Motor neuron (in vitro differentiated cells): ENCODE measurements around the gene ID2. TPM values are rescaled to one million over a fixed set of nuclear protein-coding genes. Genes with fewer than 3 reads are reported as not detected.

Experiments
- ATAC-seq, 8 experiments: fragments of 200-7000 bp; cut with Tn5 transposase; replicated peaks in 6 of 8; 2 replicates each; pipeline ENCODE4 v1.8.0; 2021; ENCODE audit warnings: mild to moderate bottlenecking in 8 of 8, moderate library complexity in 8 of 8
- H3K27ac ChIP-seq, 2 donors: fragments of 250-450 bp; sonication (Bioruptor Pico); 2 replicates each; pipeline ENCODE4 v1.9.0; 2021; ENCODE audit warnings: antibody characterized with exemption in 2 of 2, mild to moderate bottlenecking in 2 of 2, moderate library complexity in 1 of 2
- H3K4me1 ChIP-seq, 2 donors: fragments of 250-450 bp; sonication (Bioruptor Pico); replicated peaks in 1 of 2; 2 replicates each; pipeline ENCODE4 v1.6.1; 2021; ENCODE audit warnings: antibody characterized with exemption in 2 of 2, mild to moderate bottlenecking in 2 of 2, moderate library complexity in 1 of 2
- H3K4me3 ChIP-seq, 5 donors: fragments of 250-450 bp; sonication (Bioruptor Pico); 2 replicates each; pipeline ENCODE4 v1.9.0; 2021; ENCODE audit warnings: antibody characterized with exemption in 5 of 5, mild to moderate bottlenecking in 5 of 5, moderate library complexity in 4 of 5
- WGBS, 10 experiments: fragments of 450-650 bp; shearing (Covaris generic); methylation state at CpG; one replicate each; pipeline ENCODE4 v1.0.0; 2022; 5-methylcytosine and 5-hydroxymethylcytosine counted together
- in situ Hi-C, 9 experiments: fragments of 400-800 bp; cut with MboI; loops; one replicate each; pipeline ENCODE4 v1.15.0; 2021; ENCODE audit warnings: low sequenced_read_pairs in 9 of 9, low pct_unique_long_range_greater_than_20kb in 2 of 9; ENCODE audit not compliant: unreplicated experiment in 9 of 9
- total RNA-seq, 8 experiments: library from RNA; unstranded; fragments of 300-600 nt; gene quantifications; 2 replicates each; pipeline versions ENCODE4 v1.2.3 to v1.2.4, GENCODE V29; 2022

Gene ID2
- total RNA-seq, 8 experiments from 2014 or later = 6.2 to 91.6 (median 38.9) TPM

DNA sequence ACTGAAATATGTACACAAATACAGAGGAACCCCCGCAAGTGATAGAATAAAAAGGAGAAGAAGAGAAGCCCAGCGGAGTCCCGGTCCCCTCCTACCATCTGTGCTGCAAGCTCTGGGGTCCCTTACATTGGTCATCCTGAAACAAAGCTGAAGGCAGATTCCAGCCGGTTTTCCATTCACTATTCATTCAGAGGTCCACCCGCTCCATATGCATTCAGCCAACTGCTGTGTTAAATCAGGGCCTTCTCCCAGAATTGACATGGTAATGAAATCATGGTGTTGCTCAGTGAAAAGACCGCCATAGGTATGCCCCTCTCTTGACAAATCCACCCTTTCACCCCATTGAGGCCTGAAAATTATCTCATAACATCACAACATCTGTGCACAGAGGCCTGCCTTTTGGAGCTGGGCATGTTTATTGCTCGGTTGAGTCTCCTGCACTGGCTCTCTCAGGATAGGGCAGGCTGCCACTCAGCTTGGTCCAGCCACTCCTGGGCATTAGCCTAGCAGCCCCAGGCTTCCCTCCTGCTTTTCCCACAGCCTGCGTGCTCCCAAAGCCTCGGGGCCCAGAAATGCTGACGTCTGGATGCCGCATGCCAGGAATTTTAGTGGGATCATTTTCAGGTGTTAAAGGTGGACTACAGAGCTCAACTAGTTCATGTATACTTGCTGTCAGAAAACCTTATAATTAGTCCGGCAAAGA, 39.3 kb upstream of the ID2 start:
- ATAC-seq = peak in 6 of 8 experiments; percentile 16 to 77 (median 72)
- 0 to 71% (median 30%) methylated on average over 1 to 6 of the region's 12 CpGs for WGBS, 10 experiments
- peak overlapping the region; percentile 37 to 56 for H3K27ac ChIP-seq
- peaks cover 33 to 45% of the 10 kb centered on the region in 2 donors for H3K4me1 ChIP-seq
- in situ Hi-C loops = no loop called here
- H3K4me3 ChIP-seq = no peak overlapping the region

GRCh38 chr2:8643250-8643995, 38.4 kb upstream of the ID2 start:
- Histone ChIP-seq H3K27ac (peak overlapping the region in 1 of 2 donors; percentile 54), H3K4me3 (no peak overlapping the region), H3K4me1 (peaks cover 25 to 36% of the 10 kb centered on the region in 2 donors)
- WGBS, 10 experiments = 11 to 94% (median 68%) methylated on average over 1 to 5 of the region's 7 CpGs; no CpG with 5 or more reads in 1 of the 10 experiments
- no peak for ATAC-seq
- in situ Hi-C loops = no loop called here

DNA sequence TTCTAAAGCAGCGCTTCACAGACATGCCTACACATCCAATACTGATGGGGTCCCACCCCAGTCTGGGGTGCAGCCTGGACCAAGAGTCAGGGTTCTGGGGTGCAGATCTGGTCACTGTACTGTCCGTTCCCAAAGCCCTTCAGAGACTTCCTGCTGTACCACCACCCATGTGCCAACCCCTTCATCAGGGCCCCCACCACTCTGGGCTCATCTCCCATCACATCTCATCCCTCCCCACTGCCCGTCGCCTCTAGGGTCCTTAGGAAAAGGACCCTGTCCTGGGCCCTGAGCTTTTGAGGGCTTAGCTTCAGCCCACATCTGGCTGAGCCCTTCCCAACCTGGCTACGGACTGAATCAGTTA, 37.9 kb upstream of the ID2 start:
- WGBS, 10 experiments = 60 to 92% (median 84%) methylated on average over 1 to 4 of the region's 5 CpGs; no CpG with 5 or more reads in 6 of the 10 experiments
- Histone ChIP-seq H3K4me3 (no peak overlapping the region), H3K27ac (no peak overlapping the region), H3K4me1 (peaks cover 22 to 38% of the 10 kb centered on the region in 2 donors)
- no peak for ATAC-seq
- in situ Hi-C loops = no loop called here

GRCh38 chr2:8644605-8645175, 37.2 kb upstream of the ID2 start:
- H3K27ac ChIP-seq = no peak overlapping the region
- ATAC-seq = no peak
- H3K4me1 ChIP-seq = peaks cover 22 to 38% of the 10 kb centered on the region in 2 donors
- no peak overlapping the region for H3K4me3 ChIP-seq
- 80 to 100% (median 91%) methylated on average over 1 to 2 of the region's 19 CpGs; no CpG with 5 or more reads in 6 of the 10 experiments for WGBS, 10 experiments
- in situ Hi-C loops = no loop called here

GRCh38 chr2:8645176-8645831, 36.6 kb upstream of the ID2 start:
- Histone ChIP-seq H3K4me3 (no peak overlapping the region), H3K4me1 (peaks cover 22 to 38% of the 10 kb centered on the region in 2 donors), H3K27ac (no peak overlapping the region)
- WGBS, 10 experiments = no CpG with 5 or more reads among the region's 51 CpGs
- no peak for ATAC-seq
- in situ Hi-C loops = no loop called here

DNA sequence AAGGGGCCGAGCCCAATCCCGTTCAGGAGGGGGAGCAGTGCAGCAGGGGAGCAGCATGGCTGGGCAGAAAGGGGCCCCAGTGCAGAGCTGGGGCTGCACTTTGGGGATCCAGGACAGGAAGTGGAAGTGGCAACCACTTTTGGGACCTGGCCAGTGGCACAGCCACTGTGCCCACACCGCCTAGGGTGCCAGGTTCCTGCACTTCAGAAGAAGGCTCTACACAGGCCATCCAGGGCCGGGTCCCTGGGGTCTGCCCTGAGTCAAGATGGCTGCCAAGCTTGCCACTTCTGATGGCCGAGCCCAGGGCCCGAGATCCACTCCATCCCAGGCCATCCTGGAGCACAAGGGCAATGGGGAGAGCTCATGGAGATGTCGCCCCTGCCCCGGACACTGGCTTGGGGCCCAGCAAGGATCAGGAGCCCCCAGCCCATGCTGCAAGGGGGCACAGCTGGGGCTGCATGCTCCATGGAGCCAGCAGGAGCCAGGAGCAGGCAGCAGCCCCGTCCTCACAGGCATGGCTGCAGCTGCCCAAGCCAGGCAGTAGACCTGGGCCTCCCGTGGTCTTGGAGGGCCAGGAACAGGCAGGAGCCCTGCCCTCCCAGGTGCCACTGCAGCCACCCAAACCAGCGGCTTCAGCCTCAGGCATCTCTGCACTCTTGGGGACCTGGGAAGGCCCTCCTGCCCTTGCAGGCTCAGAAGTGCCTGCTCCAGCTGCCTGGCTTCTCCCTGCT, 35.0 kb upstream of the ID2 start:
- no peak for ATAC-seq
- H3K27ac ChIP-seq = no peak overlapping the region
- H3K4me1 ChIP-seq = peaks cover 13 to 23% of the 10 kb centered on the region in 2 donors
- in situ Hi-C loops = no loop called here
- WGBS, 10 experiments = 93 to 100% (median 100%) methylated on average over 1 to 5 of the region's 11 CpGs; no CpG with 5 or more reads in 5 of the 10 experiments
- H3K4me3 ChIP-seq = no peak overlapping the region

DNA sequence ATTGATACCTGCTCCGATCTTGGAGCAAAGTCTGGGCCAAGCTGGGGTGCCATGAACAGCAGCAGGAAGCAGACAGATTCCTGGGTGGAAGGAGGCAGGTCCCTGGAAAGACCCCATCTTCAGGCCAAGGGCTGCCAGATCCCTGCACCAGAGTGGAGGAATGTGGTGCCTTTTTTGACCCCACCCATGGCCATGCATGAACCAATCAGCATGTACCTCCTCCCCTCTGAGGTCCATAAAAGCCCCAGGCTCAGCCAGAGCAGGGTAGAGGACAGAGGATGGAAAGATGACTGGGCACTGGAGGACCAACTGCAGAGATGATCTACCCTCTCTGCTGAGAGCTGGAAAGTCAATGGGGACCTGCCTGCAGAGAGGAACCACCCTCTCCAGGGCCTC, 34.4 kb upstream of the ID2 start:
- no peak overlapping the region for H3K27ac ChIP-seq
- 60 to 100% methylated on average over 1 of the region's 1 CpG; no CpG with 5 or more reads in 8 of the 10 experiments for WGBS, 10 experiments
- H3K4me1 ChIP-seq = peaks cover 7 to 18% of the 10 kb centered on the region in 2 donors
- no peak overlapping the region for H3K4me3 ChIP-seq
- in situ Hi-C loops = no loop called here
- ATAC-seq = no peak

DNA sequence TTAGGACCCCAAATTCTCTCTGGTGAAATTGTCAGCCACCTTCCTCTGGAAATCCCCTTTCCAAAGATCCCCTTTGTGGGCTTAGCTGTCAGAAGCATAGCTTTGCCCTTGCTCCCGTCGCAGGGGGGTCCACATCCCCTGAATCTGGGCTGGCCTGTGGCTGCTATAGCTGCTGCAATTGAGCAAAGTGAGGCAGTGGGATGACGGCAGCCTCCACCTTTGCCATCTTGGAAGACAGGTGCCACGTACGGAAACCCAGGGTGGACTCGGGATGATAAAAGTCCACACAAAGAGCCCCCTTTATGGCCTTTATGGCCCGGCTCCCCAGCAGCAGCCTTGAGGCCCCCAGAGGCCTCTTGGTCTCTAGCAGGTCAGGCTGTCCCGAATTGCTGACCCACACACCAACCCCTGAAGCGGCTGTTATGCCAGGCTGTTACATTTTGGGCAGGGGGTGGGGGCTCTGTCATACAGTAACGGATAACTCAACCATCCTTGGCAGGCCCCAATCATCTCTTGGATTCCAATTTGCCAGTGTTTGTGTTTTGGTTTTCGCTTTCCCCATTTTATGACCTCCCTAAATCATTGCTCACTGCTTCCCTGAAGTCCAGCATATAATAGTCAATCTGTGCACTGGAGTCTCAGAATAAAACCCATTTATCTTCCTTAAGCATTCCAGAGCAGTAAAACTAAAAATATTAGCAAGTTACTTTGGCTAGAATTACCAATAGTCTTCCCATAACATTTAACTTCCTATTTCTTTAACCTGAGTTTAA, 33.2 kb upstream of the ID2 start:
- in situ Hi-C loops = no loop called here
- peaks cover 8 to 14% of the 10 kb centered on the region in 2 donors for H3K4me1 ChIP-seq
- ATAC-seq = no peak
- 84 to 100% (median 91%) methylated on average over 1 to 8 of the region's 11 CpGs; no CpG with 5 or more reads in 6 of the 10 experiments for WGBS, 10 experiments
- no peak overlapping the region for H3K4me3 ChIP-seq
- no peak overlapping the region for H3K27ac ChIP-seq

- ATAC-seq = no peak
- H3K4me3 ChIP-seq = no peak overlapping the region
- peaks cover 13 to 15% of the 10 kb centered on the region in 2 donors for H3K4me1 ChIP-seq
- WGBS, 10 experiments = 25 to 100% (median 96%) methylated on average over 1 to 6 of the region's 6 CpGs; no CpG with 5 or more reads in 3 of the 10 experiments
- H3K27ac ChIP-seq = no peak overlapping the region
- in situ Hi-C loops = no loop called here
These were observed 32.1 kb upstream of the ID2 start for GRCh38 chr2:8649718-8650117.

- no peak overlapping the region for H3K27ac ChIP-seq
- no peak overlapping the region for H3K4me3 ChIP-seq
- no peak for ATAC-seq
- in situ Hi-C loops = no loop called here
- 87 to 100% (median 100%) methylated on average over 1 to 3 of the region's 4 CpGs; no CpG with 5 or more reads in 2 of the 10 experiments for WGBS, 10 experiments
- H3K4me1 ChIP-seq = peaks cover 13 to 15% of the 10 kb centered on the region in 2 donors
These were observed 31.6 kb upstream of the ID2 start for GRCh38 chr2:8650256-8650655.

DNA sequence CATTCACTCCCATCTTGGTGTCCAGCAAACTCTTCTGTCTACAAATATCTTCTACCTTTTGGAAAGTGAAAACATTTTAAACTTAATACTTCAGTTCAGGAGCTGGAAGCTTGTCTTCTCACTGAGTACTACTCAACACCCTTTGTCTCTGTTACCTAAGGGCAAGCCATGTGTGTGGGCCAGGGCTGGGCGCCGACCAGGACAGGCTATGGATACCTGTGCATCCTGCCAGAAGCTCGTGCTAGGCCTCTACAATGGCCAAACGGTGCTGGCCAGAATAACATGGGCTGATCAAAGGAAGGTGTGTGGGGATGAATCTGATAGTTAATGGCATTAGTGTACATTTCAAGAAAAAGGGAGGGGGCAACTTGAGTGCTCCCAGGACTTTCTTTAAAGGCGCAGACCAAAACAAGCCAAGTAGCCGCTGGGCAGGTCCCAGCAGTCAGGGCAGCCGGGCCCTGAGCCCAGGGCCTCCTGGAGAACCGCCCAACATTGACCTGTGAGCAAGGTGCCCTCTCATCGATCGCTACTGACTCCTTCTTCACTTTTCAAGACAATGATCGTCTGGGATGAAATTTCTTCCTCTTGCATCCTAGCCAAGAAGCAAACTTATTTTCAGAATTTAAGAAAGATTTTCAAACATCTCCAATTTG, 29.0 kb upstream of the ID2 start:
- 80 to 100% (median 94%) methylated on average over 1 to 8 of the region's 11 CpGs; no CpG with 5 or more reads in 3 of the 10 experiments for WGBS, 10 experiments
- ATAC-seq = no peak
- no peak overlapping the region for H3K27ac ChIP-seq
- no peak overlapping the region for H3K4me3 ChIP-seq
- H3K4me1 ChIP-seq = peaks cover 13 to 15% of the 10 kb centered on the region in 2 donors
- in situ Hi-C loops = no loop called here
